Esophagus squamous epithelium (tissue), 5 donors: ENCODE data around the gene MAP3K8. TPM values are rescaled to one million over a fixed set of nuclear protein-coding genes. Genes with fewer than 3 reads are reported as not detected.

Source experiments
- DNase-seq: peaks from one replicate; lab custom pipeline; 2025; lab: John Stamatoyannopoulos, UW
- H3K27ac ChIP-seq, 4 donors: fragments of 200-600 bp; sonication (generic); one replicate each; pipeline ENCODE4 v1.5.1; 2016 to 2019; ENCODE audit warnings: mild to moderate bottlenecking in 1 of 4
- H3K27me3 ChIP-seq, 4 donors: fragments of 200-600 bp; sonication (generic); 1 replicate in 3 of 4; 2 replicates in 1 of 4; pipeline versions ENCODE4 v1.5.1 to v1.6.0; 2017 to 2021; ENCODE audit warnings: antibody characterized with exemption in 1 of 4
- H3K36me3 ChIP-seq, 3 donors: fragments of 200-600 bp; sonication (generic); one replicate each; pipeline ENCODE4 v1.5.1; 2016 to 2019
- H3K4me1 ChIP-seq, 3 donors: fragments of 200-600 bp; sonication (generic); one replicate each; pipeline ENCODE4 v1.5.1; 2017 to 2019
- H3K4me3 ChIP-seq, 4 donors: fragments of 200-600 bp; sonication (generic); 1 replicate in 3 of 4; 2 replicates in 1 of 4; pipeline ENCODE4 v1.5.1; 2016 to 2019; ENCODE audit warnings: mild to moderate bottlenecking in 2 of 4, moderate library complexity in 1 of 4
- H3K9me3 ChIP-seq, 3 donors: fragments of 200-600 bp; sonication (generic); one replicate each; pipeline ENCODE4 v1.5.1; 2016 to 2019
- CTCF ChIP-seq, 6 experiments: fragments of 450-650 bp in 4 of 6; fragments of 200-600 bp in 2 of 6; sonication (generic) in 2 of 6; IDR thresholded peaks; one replicate each; pipeline ENCODE4 v1.5.1; 2016 to 2019; ENCODE audit warnings: antibody characterized with exemption in 6 of 6, mild to moderate bottlenecking in 4 of 6, moderate library complexity in 4 of 6
- POLR2A ChIP-seq, 4 donors: fragments of 450-650 bp; IDR thresholded peaks; one replicate each; pipeline ENCODE4 v1.6.1; 2017; ENCODE audit warnings: antibody characterized with exemption in 4 of 4, mild to moderate bottlenecking in 4 of 4, moderate library complexity in 3 of 4
- WGBS, 2 donors: methylation state at CpG; one replicate each; pipeline ENCODE4 v1.1.5; 2018; 5-methylcytosine and 5-hydroxymethylcytosine counted together
- intact Hi-C: fragments of 100-400 bp; cut with DNase I; formaldehyde crosslinking; loops from one replicate; pipeline ENCODE4 v1.15.0; 2022
- total RNA-seq, 4 donors: library from RNA; depleted of rRNA; stranded (reverse); fragments of >200 nt; gene quantifications; one replicate each; pipeline ENCODE4 v1.1.0, GENCODE V29; 2016
- donor health status: DM: yes; HTN: yes; CAD: no.

The MAP3K8 gene
- total RNA-seq, 4 donors from 2014 or later = 9.4 to 20.6 (median 17.9) TPM

GRCh38 chr10:30459283-30459682 is 25.3 kb downstream of the MAP3K8 start:
- Histone ChIP-seq H3K27me3 (no peaks in the 10 kb centered on the region), H3K9me3 (no peaks in the 10 kb centered on the region), H3K4me3 (no peak overlapping the region), H3K27ac (peak overlapping the region; percentile 1 to 51 (median 27)), H3K4me1 (peaks cover 16 to 59% (median 23%) of the 10 kb centered on the region in 3 donors), H3K36me3 (peaks cover 18 to 58% (median 27%) of the 10 kb centered on the region in 3 donors)
- TF ChIP-seq POLR2A (IDR thresholded peaks at IDR 0.05) (no peak), CTCF (IDR thresholded peaks at IDR 0.05) (no peak)
- DNase-seq = no peak
- 67 to 88% methylated on average over 1 to 5 of the region's 6 CpGs for WGBS, 2 donors
- intact Hi-C loops = no loop called here

- Histone ChIP-seq H3K4me1 (peaks cover 11 to 52% (median 23%) of the 10 kb centered on the region in 3 donors), H3K4me3 (no peak overlapping the region), H3K9me3 (no peaks in the 10 kb centered on the region), H3K27ac (peak overlapping the region in 3 of 4 donors; percentile 25 to 46 (median 42)), H3K27me3 (no peaks in the 10 kb centered on the region), H3K36me3 (peaks cover 18 to 58% (median 27%) of the 10 kb centered on the region in 3 donors)
- intact Hi-C loops = no loop called here
- TF ChIP-seq CTCF (IDR thresholded peaks at IDR 0.05) (no peak), POLR2A (IDR thresholded peaks at IDR 0.05) (no peak)
- DNase-seq = no peak
- WGBS, 2 donors = 63 to 89% methylated on average over 2 to 3 of the region's 3 CpGs
These were observed 26.1 kb downstream of the MAP3K8 start for GRCh38 chr10:30460121-30460520.

GRCh38 chr10:30462513-30462912 is 28.5 kb downstream of the MAP3K8 start:
- Histone ChIP-seq H3K36me3 (peaks cover 18 to 57% (median 27%) of the 10 kb centered on the region in 3 donors), H3K9me3 (no peaks in the 10 kb centered on the region), H3K4me3 (no peak overlapping the region), H3K27me3 (no peaks in the 10 kb centered on the region), H3K27ac (no peak overlapping the region), H3K4me1 (peaks cover 0 to 28% (median 4%) of the 10 kb centered on the region in 3 donors)
- intact Hi-C loops = no loop called here
- DNase-seq = no peak
- WGBS, 2 donors = 78 to 90% methylated on average over 4 of the region's 4 CpGs
- TF ChIP-seq POLR2A (IDR thresholded peaks at IDR 0.05) = no peak
- no peak for TF ChIP-seq CTCF (IDR thresholded peaks at IDR 0.05)

GRCh38 chr10:30463944-30464451 is 30.0 kb downstream of the MAP3K8 start:
- peak overlapping the region in 1 of 4 donors; percentile 3 for H3K27ac ChIP-seq
- no peaks in the 10 kb centered on the region for H3K9me3 ChIP-seq
- 56 to 77% methylated on average over 1 to 2 of the region's 2 CpGs for WGBS, 2 donors
- H3K36me3 ChIP-seq = peaks cover 16 to 42% (median 23%) of the 10 kb centered on the region in 3 donors
- DNase-seq = no peak
- TF ChIP-seq CTCF (IDR thresholded peaks at IDR 0.05) (no peak), POLR2A (IDR thresholded peaks at IDR 0.05) (no peak)
- intact Hi-C loops = no loop called here
- no peaks in the 10 kb centered on the region for H3K27me3 ChIP-seq
- H3K4me1 ChIP-seq = peaks cover 0 to 14% (median 4%) of the 10 kb centered on the region in 3 donors
- no peak overlapping the region for H3K4me3 ChIP-seq

DNA sequence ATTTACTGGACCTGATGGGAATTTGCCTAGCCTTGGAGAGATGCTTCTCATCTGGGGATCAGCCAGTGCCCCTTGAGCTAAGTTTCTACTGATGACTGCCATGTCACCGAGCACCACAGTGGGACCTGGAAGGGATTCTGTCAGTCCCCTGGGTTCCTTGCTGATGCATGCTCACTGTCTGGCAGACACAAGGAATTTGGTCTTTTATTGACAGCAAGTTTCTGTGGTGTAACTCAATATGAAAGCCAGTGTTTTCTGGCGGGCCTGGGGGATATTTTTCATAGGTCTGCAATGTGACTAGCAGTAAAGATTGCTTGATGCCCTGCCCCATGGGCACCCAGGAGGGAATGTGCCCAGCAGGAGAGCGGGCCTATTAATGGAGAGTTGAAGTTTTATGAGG is 30.7 kb downstream of the MAP3K8 start:
- DNase-seq = no peak
- 79 to 82% methylated on average over 3 of the region's 3 CpGs for WGBS, 2 donors
- Histone ChIP-seq H3K27me3 (no peaks in the 10 kb centered on the region), H3K36me3 (peaks cover 12 to 35% (median 16%) of the 10 kb centered on the region in 3 donors), H3K4me3 (no peak overlapping the region), H3K4me1 (peaks cover 0 to 13% (median 1%) of the 10 kb centered on the region in 3 donors), H3K9me3 (no peaks in the 10 kb centered on the region), H3K27ac (peak overlapping the region in 1 of 4 donors; percentile 12)
- intact Hi-C loops = no loop called here
- TF ChIP-seq CTCF (IDR thresholded peaks at IDR 0.05) (no peak), POLR2A (IDR thresholded peaks at IDR 0.05) (no peak)
